HG02943 (cell line): ENCODE measurements around the gene CLEC17A.
"Not testable (repeated sequence)": the region's sequence is repeated elsewhere in the genome, so short reads cannot be mapped to it uniquely, and the experiment has no call there.

Experiments
- ATAC-seq: cut with Tn5 transposase; IDR thresholded peaks from one replicate; pipeline ENCODE4 v1.9.1; 2021; ENCODE audit warnings: mild to moderate bottlenecking, low read depth, moderate library complexity; ENCODE audit not compliant: unreplicated experiment

The CLEC17A gene

DNA sequence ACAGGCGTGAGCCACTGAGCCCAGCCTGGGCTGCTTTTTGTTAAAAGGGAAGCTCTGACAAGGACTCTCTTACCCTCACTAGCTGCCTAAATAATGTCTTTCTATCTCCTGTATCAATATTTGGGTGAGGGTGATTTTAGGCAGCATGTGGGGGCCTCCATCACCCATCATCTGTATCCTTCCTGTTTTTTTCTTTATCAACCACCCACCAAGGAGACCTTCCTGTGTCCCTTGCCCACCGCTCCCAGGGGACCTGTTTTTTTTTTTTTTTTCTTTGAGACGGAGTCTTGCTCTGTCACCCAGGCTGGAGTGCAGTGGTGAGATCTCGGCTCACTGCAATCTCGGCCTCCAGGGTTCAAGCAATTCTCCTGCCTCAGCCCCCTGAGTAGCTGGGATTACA is 5.6 kb upstream of the CLEC17A start:
- ATAC-seq: no peak

DNA sequence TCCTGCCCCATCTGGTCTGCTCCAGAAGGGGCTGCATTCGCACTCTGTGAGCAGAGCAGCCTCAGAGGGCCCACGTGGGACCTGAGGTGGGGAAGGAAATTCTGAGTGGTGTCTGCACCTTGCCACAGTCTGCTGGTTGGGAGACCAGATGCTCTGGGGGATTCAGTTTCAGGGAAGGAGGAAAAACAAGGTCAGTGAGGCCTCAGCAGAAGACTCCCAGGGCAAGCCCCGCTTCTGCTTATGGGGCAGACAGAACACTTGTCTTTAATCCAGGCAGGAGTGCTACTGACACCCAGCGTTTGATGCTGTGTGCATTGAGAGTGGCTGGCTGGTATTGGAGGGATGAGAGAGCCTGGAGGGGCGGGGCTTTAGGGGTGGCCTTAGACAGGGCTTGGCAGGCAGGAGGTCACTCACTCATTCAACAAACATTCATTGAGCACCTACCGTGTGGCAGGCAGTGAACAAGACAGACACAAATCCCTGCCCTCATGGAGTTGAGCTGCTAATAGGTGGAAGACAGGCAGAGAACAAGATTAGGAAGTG is 4.9 kb upstream of the CLEC17A start:
- no peak for ATAC-seq

DNA sequence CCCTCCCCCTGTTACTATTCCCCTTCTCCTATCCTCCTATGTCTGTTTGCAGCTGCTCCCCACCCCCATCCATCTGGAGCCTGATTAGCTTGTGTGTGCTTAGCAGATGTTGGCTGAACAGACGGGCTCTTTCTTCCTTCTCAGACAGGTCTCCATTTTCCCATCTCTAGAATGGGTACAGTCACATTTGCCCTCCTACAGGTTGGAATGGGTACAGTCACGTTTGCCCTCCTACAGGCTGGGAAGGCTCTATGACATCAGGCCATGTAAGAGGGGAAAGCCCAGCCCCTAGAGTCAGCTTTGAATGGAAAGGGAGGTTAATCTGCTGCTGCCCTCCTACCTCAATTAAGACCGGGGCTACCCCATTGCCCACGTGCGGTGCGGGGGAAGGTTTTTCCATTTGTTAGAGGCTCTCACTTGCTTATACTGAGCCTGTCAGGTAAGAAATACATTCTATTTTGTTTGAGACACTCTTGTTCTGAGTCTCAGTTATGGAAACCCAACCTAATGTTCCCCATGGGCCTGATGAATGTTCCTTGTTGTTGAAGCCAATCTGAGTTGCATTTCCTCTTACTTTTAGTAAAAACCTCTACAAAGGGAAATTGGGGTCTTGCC is 2.2 kb upstream of the CLEC17A start:
- ATAC-seq: no peak

DNA sequence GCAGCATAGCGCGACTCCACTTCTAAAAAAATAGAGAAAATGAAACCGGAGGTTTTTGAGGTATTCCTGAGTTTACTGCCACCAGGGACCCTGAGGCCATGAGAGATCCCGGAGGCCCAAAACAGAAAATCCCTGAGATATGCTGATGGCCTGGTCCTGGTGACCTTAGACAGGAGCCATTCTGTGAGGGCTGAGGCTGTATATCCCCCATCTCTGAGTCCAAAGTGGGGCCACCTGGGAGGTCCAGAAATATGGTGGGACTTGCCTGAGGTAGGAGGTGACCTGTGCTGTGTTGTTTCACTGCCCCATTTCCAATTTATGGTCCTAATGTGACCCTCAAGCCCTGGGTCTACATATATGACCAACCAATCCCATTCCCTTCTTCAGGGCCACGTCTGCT is 1.5 kb downstream of the CLEC17A start:
- ATAC-seq: not testable (repeated sequence)

DNA sequence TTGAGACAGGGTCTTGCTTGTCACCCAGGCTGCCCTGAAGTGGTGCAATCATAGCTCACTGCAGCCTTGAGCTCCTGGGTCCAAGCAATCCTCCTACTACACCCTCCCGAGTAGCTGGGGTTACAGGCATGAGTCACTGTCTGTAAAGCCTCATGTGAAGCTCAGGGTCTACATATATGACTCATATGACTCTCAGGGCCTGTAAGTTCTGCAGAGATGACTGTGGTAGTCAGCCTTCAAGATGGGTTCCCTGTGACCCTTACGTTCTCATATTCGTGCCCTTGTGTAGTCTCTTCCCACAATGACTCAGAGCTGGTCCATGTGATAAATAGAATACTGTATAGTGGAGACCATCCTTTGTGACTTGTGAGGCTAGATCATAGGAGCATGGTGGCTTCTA is 2.3 kb downstream of the CLEC17A start:
- peak; percentile 50 for ATAC-seq

DNA sequence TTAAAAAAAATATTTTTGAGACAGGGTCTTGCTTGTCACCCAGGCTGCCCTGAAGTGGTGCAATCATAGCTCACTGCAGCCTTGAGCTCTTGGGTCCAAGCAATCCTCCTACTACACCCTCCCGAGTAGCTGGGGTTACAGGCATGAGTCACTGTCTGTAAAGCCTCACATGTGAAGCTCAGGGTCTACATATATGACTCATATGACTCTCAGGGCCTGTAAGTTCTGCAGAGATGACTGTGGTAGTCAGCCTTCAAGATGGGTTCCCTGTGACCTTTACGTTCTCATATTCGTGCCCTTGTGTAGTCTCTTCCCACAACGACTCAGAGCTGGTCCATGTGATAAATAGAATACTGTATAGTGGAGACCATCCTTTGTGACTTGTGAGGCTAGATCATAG is 6.5 kb downstream of the CLEC17A start:
- ATAC-seq: not testable (repeated sequence)

DNA sequence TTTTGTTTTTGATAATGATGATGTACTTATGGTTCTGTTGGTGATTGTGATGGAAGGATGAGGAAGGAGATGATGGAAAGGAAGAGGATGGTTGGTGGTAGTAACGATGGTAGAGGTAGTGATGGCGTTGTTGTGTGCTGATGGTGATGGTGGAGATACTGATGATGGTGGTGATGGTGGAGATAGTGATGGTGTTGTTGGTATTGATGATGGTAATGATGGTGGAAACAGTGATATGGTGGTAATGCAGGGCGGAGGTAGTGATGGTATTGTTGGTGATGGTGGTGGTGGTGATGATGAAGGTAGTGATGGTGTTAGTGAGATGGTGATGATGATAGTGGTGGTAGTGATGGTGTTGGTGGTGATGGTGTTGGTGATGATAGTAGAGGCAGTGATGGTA is 12.7 kb downstream of the CLEC17A start:
- ATAC-seq: no peak

DNA sequence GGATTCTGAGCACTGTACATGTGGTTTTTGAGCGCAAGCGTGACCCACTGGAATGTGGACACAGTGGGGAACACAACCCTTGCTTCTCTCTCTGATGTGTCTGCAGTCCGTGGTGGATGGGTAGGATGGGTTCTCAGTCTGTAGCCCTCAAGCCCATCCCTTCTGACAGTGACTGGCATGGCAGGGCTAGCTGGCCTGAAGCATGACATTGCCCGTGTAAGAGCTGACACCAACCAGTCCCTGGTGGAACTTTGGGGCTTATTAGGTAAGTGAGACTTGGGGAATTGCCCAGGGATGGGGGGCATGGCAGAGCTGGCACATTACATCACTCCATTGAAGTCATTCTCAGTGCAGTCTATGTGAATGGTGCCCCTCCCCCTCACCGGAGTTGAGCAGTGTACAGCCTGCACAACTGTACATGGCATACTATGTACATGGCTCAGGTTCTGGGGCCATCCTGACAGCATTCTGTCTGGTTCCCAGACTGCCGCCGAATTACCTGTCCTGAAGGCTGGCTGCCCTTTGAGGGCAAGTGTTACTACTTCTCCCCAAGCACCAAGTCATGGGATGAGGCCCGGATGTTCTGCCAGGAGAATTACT is 16.8 kb downstream of the CLEC17A start:
- ATAC-seq: no peak

DNA sequence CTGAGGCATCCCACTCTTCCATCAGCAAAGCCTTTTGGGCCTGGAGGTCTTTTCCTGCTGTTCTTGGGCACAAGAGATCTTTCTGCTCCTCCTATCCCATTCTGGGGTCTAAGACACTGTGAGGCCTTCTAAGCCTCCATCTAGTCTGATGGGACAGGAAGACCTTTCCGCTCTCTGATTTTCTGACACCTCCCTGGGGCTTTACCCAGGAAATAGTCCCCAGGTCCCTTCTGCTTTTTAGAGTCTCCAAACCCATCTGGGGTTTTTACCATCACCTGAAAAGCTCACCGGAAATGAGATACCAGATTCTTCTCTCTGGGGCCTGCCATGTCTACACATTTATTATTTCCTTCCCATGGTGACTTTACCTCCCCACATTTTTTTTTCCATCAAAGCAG is 21.1 kb downstream of the CLEC17A start:
- peak; percentile 70 for ATAC-seq

DNA sequence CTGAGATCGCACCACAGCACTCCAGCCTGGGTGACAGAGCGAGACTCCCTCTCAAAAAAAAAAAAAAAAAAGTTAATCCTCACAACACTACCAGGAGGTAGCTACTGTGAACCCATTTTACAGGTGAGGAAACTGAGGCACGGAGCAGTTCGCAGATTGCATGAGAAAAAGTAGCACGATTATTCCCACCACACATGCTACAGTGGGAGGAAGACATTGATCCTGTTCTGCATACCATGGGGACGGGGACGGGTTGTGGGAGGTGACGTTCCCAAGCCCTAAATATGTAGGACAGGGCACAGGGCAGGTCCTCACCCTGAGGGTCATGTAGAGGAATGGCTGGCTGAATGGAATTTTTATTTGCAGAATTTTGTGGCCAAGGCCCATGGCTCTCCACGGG is 23.7 kb downstream of the CLEC17A start:
- ATAC-seq: no peak

DNA sequence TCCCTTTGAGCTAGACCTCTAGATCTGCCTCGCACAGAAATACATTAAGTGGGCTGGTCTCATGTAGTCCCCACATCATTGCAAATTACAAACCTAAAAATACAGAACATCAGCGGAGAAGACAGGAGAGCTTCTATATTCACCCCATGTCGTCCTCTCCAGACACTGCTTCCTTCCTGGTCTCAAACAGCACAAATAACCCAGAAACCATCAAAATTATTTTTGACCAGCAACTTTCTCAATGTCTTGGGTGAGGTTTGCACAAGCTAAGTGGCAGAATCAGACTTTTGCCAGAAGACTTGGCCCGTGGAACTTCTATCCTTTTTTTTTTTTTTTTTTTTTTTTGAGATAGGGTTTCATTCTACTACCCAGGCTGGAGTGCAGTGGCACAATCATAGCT is 28.2 kb downstream of the CLEC17A start:
- no peak for ATAC-seq

DNA sequence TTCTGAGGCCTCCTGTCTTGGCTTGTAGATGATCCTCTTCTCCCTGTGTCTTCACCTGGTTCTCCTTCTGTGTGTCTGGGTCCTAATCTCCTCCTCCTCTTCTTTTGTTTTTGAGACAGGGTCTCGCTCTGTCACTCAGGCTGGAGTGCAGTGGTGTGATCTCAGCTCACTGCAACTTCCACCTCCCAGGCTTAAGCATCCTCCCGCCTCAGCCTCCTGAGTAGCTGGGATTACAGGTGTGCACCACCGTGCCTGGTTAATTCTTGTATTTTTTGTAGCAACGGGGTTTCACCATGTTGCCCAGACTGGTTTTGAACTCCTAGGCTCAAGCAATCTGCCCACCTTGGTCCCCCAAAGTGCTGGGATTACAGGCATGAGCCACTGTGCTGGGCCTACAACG is 29.4 kb downstream of the CLEC17A start:
- not testable (repeated sequence) for ATAC-seq

DNA sequence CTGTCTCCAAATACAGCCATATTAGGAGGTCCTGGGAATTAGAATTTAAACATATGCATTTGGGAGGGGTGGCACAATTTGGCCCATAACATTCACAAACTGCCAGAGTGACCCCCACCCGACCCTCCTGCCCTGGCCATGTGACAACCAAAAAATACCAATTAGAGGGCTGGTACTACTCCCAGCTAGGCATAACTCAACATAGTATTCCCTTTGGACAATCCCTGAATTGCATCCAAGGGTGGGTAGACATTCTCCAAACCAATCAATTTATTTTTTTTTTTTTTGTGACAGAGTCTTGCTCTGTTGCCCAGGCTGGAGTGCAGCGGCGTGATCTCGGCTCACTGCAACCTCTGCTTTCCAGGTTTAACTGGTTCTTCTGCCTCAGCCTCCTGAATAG is 29.8 kb downstream of the CLEC17A start:
- ATAC-seq: no peak

DNA sequence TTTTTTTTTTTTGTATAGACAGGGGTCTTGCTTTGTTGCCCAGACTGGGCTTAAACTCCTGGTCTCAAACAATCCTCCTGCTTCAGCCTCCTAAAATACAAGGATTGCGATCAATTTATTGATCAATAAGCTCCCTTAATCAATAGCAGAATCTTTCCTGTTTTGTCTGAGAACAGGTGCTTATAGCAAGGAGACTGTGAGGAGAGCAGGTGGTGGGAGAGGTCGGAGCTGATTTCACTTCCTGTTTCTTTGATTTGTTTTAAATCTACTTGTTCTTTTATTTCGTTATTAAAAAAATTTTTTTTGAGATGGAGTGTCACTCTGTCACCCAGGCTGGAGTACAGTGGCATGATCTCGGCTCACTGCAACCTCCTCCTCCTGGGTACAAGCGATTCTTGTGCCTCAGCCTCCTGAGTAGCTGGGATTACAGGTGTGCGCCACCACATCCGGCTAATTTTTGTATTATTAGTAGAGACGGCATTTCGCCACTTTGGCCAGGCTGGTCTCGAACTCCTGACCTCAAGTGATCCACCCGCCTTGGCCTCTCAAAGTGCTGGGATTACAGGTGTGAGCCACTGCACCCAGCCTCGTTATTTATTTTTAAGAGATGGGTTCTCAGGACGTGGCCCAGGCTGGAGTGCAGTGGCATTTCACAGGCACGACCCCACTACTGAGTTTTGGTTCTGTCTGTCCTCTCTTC is 30.7 kb downstream of the CLEC17A start:
- not testable (repeated sequence) for ATAC-seq

DNA sequence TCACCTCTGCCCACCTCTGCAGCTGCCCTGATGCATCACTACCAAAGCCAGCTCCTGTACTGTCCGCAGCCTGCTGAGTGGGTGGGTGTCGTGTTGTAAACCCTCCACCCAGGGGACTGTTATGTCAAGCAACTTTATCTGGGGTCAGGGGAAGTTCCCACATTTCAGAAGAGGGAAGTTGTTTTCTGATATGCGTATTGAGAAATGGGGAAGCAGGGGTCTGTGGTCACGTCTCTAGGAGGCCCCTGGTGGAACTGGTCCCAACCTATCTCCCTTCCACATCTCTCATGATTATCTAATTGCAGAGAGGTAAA is 31.2 kb downstream of the CLEC17A start:
- ATAC-seq: no peak

DNA sequence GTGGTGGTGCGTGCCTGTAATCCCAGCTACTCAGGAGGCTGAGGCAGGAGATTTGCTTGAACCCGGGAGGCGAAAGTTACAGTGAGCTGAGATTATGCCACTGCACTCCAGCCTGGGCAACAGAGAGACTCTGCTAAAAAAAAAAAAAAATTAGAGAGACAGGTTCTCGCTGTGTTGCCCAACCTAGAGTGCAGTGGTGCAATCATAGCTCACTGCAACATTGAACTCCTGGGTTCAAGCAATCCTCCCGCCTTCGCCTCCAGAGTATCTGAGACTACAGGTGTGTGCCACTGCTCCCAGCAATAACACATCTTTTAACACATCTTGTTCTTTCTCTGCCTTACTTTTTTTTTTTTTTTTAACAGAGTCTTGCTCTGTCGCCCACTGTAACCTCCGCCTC is 32.7 kb downstream of the CLEC17A start:
- ATAC-seq: no peak

DNA sequence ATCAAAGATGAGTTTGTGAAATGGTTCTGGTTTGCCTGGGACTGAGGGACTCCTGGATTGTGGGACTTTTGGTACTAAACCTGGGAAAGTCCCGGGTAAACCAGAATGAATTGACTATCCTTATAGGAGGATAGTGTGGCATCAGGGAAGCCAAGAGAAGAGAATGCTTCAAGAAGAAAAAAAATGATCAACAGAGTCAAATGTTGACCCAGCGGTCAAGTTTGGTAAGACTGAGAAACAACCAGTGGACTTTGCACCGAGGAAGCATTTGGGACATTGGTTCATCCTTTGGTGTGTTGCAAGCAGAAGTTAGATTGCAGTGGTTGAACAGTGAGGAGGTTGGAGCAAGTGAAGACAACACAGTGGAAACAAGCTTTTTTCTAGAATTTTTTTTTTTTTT is 33.5 kb downstream of the CLEC17A start:
- ATAC-seq: no peak

DNA sequence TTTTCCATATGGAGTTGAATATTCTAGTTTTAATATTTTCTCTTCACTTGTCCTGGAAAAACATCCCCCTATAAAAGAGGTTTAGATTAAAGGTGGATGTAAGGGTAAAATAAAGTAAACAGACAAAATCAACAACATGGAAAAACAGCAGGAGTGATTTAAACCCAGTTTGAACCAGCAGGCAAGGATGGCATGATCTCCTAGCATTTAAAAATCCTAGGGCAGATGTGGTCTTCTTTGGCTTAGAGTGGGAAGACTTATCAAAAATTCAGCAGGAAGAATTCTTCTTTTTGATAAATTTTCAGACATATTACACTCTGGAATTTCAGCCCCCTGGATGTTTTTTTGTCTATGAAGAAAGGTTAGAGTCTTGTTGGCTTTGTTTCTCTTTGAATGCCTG is 36.5 kb downstream of the CLEC17A start:
- ATAC-seq: no peak

DNA sequence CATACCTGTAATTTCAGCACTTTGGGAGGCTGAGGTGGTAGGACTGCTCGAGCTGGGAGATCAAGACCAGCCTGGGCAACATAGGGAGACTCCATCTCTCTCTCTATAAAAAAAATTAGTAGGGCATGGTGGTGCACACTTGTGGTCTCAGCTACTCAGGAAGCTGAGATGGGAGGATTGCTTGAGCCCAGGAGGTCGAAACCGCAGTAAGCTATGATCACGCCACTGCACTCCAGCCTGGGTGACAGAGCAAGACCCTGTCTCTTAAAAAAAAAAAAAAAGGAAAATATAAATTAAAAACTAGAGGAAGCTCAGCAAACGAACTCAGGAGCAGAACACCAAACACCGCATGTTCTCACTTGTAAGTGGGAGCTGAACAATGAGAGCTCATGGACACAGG is 41.6 kb downstream of the CLEC17A start:
- not testable (repeated sequence) for ATAC-seq

DNA sequence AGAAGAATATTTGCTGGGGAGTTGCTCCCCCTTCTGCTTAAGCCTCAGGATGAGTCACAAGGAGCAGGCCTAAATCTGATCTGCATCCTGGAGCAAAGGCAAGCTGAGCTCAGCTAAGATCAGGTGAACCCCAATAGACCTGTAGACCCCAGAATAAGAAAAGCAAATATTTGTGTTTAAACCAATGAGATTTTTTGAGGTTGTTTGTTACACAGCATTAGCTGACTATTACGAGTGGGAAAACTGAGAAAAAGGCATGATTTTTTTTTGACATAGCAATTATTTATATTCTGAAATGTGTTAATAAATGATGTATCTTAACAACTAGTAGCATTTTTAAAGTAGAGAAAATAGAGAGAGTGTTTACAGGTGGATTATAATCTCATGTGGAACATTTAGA is 46.7 kb downstream of the CLEC17A start:
- no peak for ATAC-seq

DNA sequence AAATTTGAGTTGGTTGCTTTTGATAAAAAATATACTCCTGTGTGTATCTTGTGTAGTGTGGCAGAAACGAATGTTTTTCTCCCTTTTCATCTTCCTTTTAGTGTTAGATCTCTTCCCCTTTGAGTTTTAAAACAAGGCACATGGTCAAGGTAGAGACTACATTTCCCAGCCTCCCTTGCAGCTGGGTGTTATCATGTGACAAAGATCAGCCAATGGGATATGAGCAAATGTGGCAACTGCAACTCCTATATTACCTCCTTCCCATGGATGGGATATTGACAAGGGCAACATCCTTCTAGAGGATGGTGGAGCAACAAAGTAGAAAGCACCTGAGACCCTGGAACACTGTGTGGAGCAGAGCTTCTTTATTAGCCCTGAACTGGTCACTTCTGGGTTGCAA is 49.4 kb downstream of the CLEC17A start:
- ATAC-seq: no peak
